Astrocyte of the spinal cord (primary cell): ENCODE measurements around the gene SGTB.
A peak's percentile ranks its signal among the peaks of the same experiment; 100 is the strongest.

Experiments
- DNase-seq: peaks from one replicate; pipeline ENCODE4 v3.0.0; 2011; ENCODE audit warnings: low read depth, low spot score
- H3K4me3 ChIP-seq: 2 replicates; pipeline ENCODE4 v1.5.1; 2011; ENCODE audit warnings: low read depth, mild to moderate bottlenecking, low read length, moderate library complexity
- CTCF ChIP-seq: IDR thresholded peaks from 2 replicates; pipeline ENCODE4 v1.5.1; 2012; ENCODE audit warnings: low read depth, mild to moderate bottlenecking, low read length, inconsistent platforms
- in situ Hi-C: cut with HindIII; loops from 2 replicates; pipeline ENCODE4 v1.10.0; 2017; ENCODE audit warnings: low sequenced_read_pairs

The SGTB gene

GRCh38 chr5:65721720-65722574 is at the start of gene SGTB, which contains the start of gene NLN:
Gene SGTB (minus strand): TSS chr5:65722109. CDS start chr5:65720807, 1,302 bp downstream.
Gene NLN (plus strand): TSS chr5:65722205. CDS start chr5:65722374, 169 bp downstream.
- TF ChIP-seq CTCF: no peak
- peak; percentile 72 for DNase-seq
- peak within 1 kb of the TSS; percentile 81 for H3K4me3 ChIP-seq
- in situ Hi-C loops: no loop called here

- no peak overlapping the region for H3K4me3 ChIP-seq
- no peak for TF ChIP-seq CTCF
- DNase-seq: no peak
- in situ Hi-C loops: no loop called here
Observed at GRCh38 chr5:65771266-65771665, 49.4 kb upstream of the SGTB start.

GRCh38 chr5:65769539-65769938 is 47.6 kb upstream of the SGTB start:
- in situ Hi-C loops: no loop called here
- H3K4me3 ChIP-seq: no peak overlapping the region
- TF ChIP-seq CTCF: no peak
- DNase-seq: peak; percentile 95

- TF ChIP-seq CTCF: no peak
- no peak for DNase-seq
- in situ Hi-C loops: no loop called here
- H3K4me3 ChIP-seq: no peak overlapping the region
Observed at GRCh38 chr5:65768723-65769346, 46.9 kb upstream of the SGTB start.

- DNase-seq: no peak
- no peak for TF ChIP-seq CTCF
- H3K4me3 ChIP-seq: no peak overlapping the region
- in situ Hi-C loops: no loop called here
Observed at GRCh38 chr5:65767565-65767964, 45.7 kb upstream of the SGTB start.

GRCh38 chr5:65766781-65767180 is 44.9 kb upstream of the SGTB start:
- DNase-seq: no peak
- TF ChIP-seq CTCF: no peak
- H3K4me3 ChIP-seq: no peak overlapping the region
- in situ Hi-C loops: no loop called here
